HepG2 (cell line): ENCODE measurements around the gene METTL2A. TPM values are rescaled to one million over a fixed set of nuclear protein-coding genes. Genes with fewer than 3 reads are reported as not detected.

Source experiments
- HNRNPK ChIP-seq: fragments of 200-400 bp; formaldehyde crosslinking; IDR thresholded peaks from 2 replicates; pipeline ENCODE4 v1.6.1; 2018; ENCODE audit warnings: low read length, low read depth, moderate library complexity, mild to moderate bottlenecking; ENCODE audit not compliant: poor library complexity, severe bottlenecking
- PHF20 ChIP-seq: sonication (generic); formaldehyde crosslinking; IDR thresholded peaks from 2 replicates; pipeline ENCODE4 v1.5.0; 2020; ENCODE audit warnings: mild to moderate bottlenecking, missing genetic modification reagents
- SRY ChIP-seq: sonication (generic); formaldehyde crosslinking; IDR thresholded peaks from 2 replicates; pipeline ENCODE4 v1.8.0; 2022; ENCODE audit warnings: mild to moderate bottlenecking, missing genetic modification reagents
- ZFX ChIP-seq: sonication (generic); formaldehyde crosslinking; IDR thresholded peaks from 2 replicates; pipeline ENCODE4 v1.4.0; 2020; ENCODE audit warnings: mild to moderate bottlenecking, low read depth, missing genetic modification reagents, moderate library complexity
- ZFY ChIP-seq: sonication (generic); formaldehyde crosslinking; IDR thresholded peaks from 2 replicates; pipeline ENCODE4 v1.4.0; 2020; ENCODE audit warnings: missing genetic modification reagents
- ZSCAN20 ChIP-seq: sonication (generic); formaldehyde crosslinking; IDR thresholded peaks from 2 replicates; pipeline ENCODE4 v1.4.0; 2020; ENCODE audit warnings: missing genetic modification reagents, mild to moderate bottlenecking, borderline replicate concordance
- ZSCAN21 ChIP-seq: sonication (generic); formaldehyde crosslinking; IDR thresholded peaks from 2 replicates; pipeline ENCODE4 v1.8.0; 2022; ENCODE audit warnings: mild to moderate bottlenecking, missing genetic modification reagents, moderate library complexity, borderline replicate concordance
- ZSCAN29 ChIP-seq: sonication (generic); formaldehyde crosslinking; conservative IDR thresholded peaks from 2 replicates; pipeline ENCODE4 v1.4.0; 2020; ENCODE audit warnings: mild to moderate bottlenecking, missing genetic modification reagents
- polyA plus RNA-seq, 8 experiments: library from polyadenylated mRNA; depleted of rRNA in 3 of 8; stranded (reverse) in 7 of 8; unstranded in 1 of 8; fragments of >200 nt; fragmentation: Illumina TruSeq in 4 of 8; extraction: Trizol in 4 of 8; gene quantifications; 2 replicates each; pipeline versions ENCODE4 v1.2.1 to v1.2.3, GENCODE V29; 2011 to 2016; ENCODE audit warnings: low read depth in 4 of 8, missing spikeins in 1 of 8, mixed read lengths in 1 of 8; ENCODE audit not compliant: insufficient read depth in 1 of 8
- total RNA-seq, 5 experiments: library from RNA; depleted of rRNA; stranded (reverse); fragments of >200 nt; fragmentation: Illumina TruSeq; extraction: Trizol; gene quantifications; 2 replicates each; pipeline ENCODE4 v1.2.3, GENCODE V29; 2016; ENCODE audit warnings: low read depth in 1 of 5
- TF ChIP-seq, protein P1 (sequence below): sonication (generic); formaldehyde crosslinking; IDR thresholded peaks from 2 replicates; pipeline ENCODE4 v1.5.0; 2020; ENCODE audit warnings: mild to moderate bottlenecking, missing genetic modification reagents
- TF ChIP-seq, protein P2 (sequence below): sonication (generic); formaldehyde crosslinking; IDR thresholded peaks from 2 replicates; pipeline ENCODE4 v1.5.1; 2020; ENCODE audit warnings: mild to moderate bottlenecking, missing genetic modification reagents, moderate library complexity

The METTL2A gene
- total and polyA plus RNA-seq, 2 of the 13 experiments (the other 11 are each of a cell fraction or from before 2014, with no cell fraction given) = 15.6 to 32.3 TPM

GRCh38 chr17:62478880-62479638 is 55.4 kb downstream of the METTL2A start (continued):
- TF ChIP-seq PHF20 (CRISPR knock-in tag) = peak; percentile 65; the same call in 1 of the 2 replicates
- 0 out of 2 replicates have a peak, but pooled peaks have one; percentile 40 for TF ChIP-seq SRY (CRISPR knock-in tag)
- TF ChIP-seq ZSCAN29 (CRISPR knock-in tag) = peak; percentile 90; the same call in 1 of the 2 replicates
- TF ChIP-seq, protein P1, sequence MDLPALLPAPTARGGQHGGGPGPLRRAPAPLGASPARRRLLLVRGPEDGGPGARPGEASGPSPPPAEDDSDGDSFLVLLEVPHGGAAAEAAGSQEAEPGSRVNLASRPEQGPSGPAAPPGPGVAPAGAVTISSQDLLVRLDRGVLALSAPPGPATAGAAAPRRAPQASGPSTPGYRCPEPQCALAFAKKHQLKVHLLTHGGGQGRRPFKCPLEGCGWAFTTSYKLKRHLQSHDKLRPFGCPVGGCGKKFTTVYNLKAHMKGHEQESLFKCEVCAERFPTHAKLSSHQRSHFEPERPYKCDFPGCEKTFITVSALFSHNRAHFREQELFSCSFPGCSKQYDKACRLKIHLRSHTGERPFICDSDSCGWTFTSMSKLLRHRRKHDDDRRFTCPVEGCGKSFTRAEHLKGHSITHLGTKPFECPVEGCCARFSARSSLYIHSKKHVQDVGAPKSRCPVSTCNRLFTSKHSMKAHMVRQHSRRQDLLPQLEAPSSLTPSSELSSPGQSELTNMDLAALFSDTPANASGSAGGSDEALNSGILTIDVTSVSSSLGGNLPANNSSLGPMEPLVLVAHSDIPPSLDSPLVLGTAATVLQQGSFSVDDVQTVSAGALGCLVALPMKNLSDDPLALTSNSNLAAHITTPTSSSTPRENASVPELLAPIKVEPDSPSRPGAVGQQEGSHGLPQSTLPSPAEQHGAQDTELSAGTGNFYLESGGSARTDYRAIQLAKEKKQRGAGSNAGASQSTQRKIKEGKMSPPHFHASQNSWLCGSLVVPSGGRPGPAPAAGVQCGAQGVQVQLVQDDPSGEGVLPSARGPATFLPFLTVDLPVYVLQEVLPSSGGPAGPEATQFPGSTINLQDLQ (CRISPR knock-in tag) = 0 out of 2 replicates have a peak, but pooled peaks have one; percentile 12
- TF ChIP-seq ZSCAN20 (CRISPR knock-in tag) = 0 out of 2 replicates have a peak, but pooled peaks have one; percentile 36
- TF ChIP-seq ZSCAN21 = peak; percentile 45; the same call in 1 of the 2 replicates
- peak; percentile 59; the same call in 1 of the 2 replicates for TF ChIP-seq ZFY (CRISPR knock-in tag)
- TF ChIP-seq HNRNPK = peak; percentile 14
- TF ChIP-seq ZFX (CRISPR knock-in tag) = peak; percentile 85
- TF ChIP-seq, protein P2, sequence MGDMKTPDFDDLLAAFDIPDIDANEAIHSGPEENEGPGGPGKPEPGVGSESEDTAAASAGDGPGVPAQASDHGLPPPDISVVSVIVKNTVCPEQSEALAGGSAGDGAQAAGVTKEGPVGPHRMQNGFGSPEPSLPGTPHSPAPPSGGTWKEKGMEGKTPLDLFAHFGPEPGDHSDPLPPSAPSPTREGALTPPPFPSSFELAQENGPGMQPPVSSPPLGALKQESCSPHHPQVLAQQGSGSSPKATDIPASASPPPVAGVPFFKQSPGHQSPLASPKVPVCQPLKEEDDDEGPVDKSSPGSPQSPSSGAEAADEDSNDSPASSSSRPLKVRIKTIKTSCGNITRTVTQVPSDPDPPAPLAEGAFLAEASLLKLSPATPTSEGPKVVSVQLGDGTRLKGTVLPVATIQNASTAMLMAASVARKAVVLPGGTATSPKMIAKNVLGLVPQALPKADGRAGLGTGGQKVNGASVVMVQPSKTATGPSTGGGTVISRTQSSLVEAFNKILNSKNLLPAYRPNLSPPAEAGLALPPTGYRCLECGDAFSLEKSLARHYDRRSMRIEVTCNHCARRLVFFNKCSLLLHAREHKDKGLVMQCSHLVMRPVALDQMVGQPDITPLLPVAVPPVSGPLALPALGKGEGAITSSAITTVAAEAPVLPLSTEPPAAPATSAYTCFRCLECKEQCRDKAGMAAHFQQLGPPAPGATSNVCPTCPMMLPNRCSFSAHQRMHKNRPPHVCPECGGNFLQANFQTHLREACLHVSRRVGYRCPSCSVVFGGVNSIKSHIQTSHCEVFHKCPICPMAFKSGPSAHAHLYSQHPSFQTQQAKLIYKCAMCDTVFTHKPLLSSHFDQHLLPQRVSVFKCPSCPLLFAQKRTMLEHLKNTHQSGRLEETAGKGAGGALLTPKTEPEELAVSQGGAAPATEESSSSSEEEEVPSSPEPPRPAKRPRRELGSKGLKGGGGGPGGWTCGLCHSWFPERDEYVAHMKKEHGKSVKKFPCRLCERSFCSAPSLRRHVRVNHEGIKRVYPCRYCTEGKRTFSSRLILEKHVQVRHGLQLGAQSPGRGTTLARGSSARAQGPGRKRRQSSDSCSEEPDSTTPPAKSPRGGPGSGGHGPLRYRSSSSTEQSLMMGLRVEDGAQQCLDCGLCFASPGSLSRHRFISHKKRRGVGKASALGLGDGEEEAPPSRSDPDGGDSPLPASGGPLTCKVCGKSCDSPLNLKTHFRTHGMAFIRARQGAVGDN (CRISPR knock-in tag) = peak; percentile 31; the same call in 1 of the 2 replicates
